Adrenal gland (tissue), 12 donors: ENCODE data around the gene APCDD1. TPM values are rescaled to one million over a fixed set of nuclear protein-coding genes. Genes with fewer than 3 reads are reported as not detected.
A peak's percentile ranks its signal among the peaks of the same experiment; 100 is the strongest.

ENCODE experiments used
- DNase-seq, 7 donors: peaks; one replicate each; pipeline ENCODE4 v3.0.0-alpha.2; 2019 to 2020
- H3K27ac ChIP-seq, 5 donors: fragments of 200-600 bp; sonication (generic) in 4 of 5; 1 replicate in 3 of 5; 2 replicates in 2 of 5; pipeline versions ENCODE4 v1.5.1 to v1.8.0; 2016 to 2020; ENCODE audit warnings: mild to moderate bottlenecking in 1 of 5
- H3K27me3 ChIP-seq: fragments of 200-600 bp; 2 replicates; pipeline ENCODE4 v1.8.0; 2021
- H3K36me3 ChIP-seq, 2 donors: fragments of 200-600 bp; replicated peaks in 1 of 2; 1 replicate in 1 of 2; 2 replicates in 1 of 2; pipeline versions ENCODE4 v1.5.1 to v1.8.0; 2018 to 2022
- H3K4me1 ChIP-seq, 2 donors: fragments of 200-600 bp; replicated peaks in 1 of 2; 1 replicate in 1 of 2; 2 replicates in 1 of 2; pipeline versions ENCODE4 v1.5.1 to v1.8.0; 2018 to 2021
- H3K4me3 ChIP-seq, 4 donors: fragments of 200-600 bp; sonication (generic) in 3 of 4; one replicate each; pipeline ENCODE4 v1.5.1; 2016 to 2018
- H3K9me3 ChIP-seq, 3 donors: fragments of 200-600 bp; sonication (generic) in 1 of 3; replicated peaks in 1 of 3; 1 replicate in 2 of 3; 2 replicates in 1 of 3; pipeline versions ENCODE4 v1.5.1 to v1.8.0; 2016 to 2021
- CTCF ChIP-seq, 6 experiments: fragments of 450-650 bp in 4 of 6; fragments of 200-600 bp in 2 of 6; sonication (generic) in 1 of 6; IDR thresholded peaks; 1 replicate in 5 of 6; 2 replicates in 1 of 6; pipeline versions ENCODE4 v1.5.1 to v1.8.0; 2016 to 2021; ENCODE audit warnings: antibody characterized with exemption in 6 of 6, mild to moderate bottlenecking in 2 of 6, moderate library complexity in 1 of 6
- POLR2A ChIP-seq, 2 donors: fragments of 450-650 bp; IDR thresholded peaks; one replicate each; pipeline ENCODE4 v1.6.1; 2017; ENCODE audit warnings: antibody characterized with exemption in 2 of 2, mild to moderate bottlenecking in 2 of 2, moderate library complexity in 1 of 2
- WGBS, 4 donors: extraction: QIAGEN DNeasy Blood & Tissue Kit in 2 of 4; methylation state at CpG; one replicate each; pipeline versions ENCODE4 v1.1.5 to v1.1.7; 2013 to 2017; 5-methylcytosine and 5-hydroxymethylcytosine counted together
- intact Hi-C, 2 donors: fragments of 100-400 bp; cut with DNase I; formaldehyde crosslinking; loops; one replicate each; pipeline versions ENCODE4 v1.14.1 to v1.15.0; 2022 to 2023
- polyA plus RNA-seq, 3 donors: library from polyadenylated mRNA; stranded (reverse); fragments of 200-250 nt in 2 of 3; fragments of 350-450 nt in 1 of 3; fragmentation: Illumina TruSeq in 1 of 3; extraction: RNeasy Lipid Tissue Mini Kit (QIAGEN cat#74804) in 1 of 3; gene quantifications; one replicate each; pipeline ENCODE4 v1.2.3, GENCODE V29; 2013 to 2014
- total RNA-seq, 9 donors: library from RNA; depleted of rRNA in 4 of 9; stranded (reverse); fragments of >200 nt in 4 of 9; fragments of 120-200 nt in 1 of 9; fragmentation: NEBNext Ultra II Directional in 1 of 9; extraction: Animal tissue kit (Norgen Biotek cat#: 25700) in 1 of 9; gene quantifications; one replicate each; pipeline versions ENCODE4 v1.1.0 to v1.2.4, GENCODE V29; 2013 to 2023
- donor health status: healthy with polysubstance abuse.
- donor health status: Bipolar disorder and iron deficiency.
- donor health status: DM: yes; HTN: yes; CAD: no.
- donor health status: DM: no; HTN: no; CAD: no.
- donor health status: DM: no; HTN: no; CAD: no.
- donor health status: DM: yes; HTN: yes; CAD: no.

Gene APCDD1
- total and polyA plus RNA-seq, 12 donors, result 7.1 to 62.2 (median 21.9) TPM

GRCh38 chr18:10439898-10440297, 14.5 kb upstream of the APCDD1 start:
- H3K9me3 ChIP-seq, result no peaks in the 10 kb centered on the region
- H3K36me3 ChIP-seq, result no peaks in the 10 kb centered on the region
- TF ChIP-seq POLR2A (IDR thresholded peaks at IDR 0.05) (no peak), CTCF (IDR thresholded peaks at IDR 0.05) (no peak)
- intact Hi-C loops, result no loop called here
- DNase-seq, result no peak
- no peak overlapping the region for H3K27ac ChIP-seq
- no peak overlapping the region for H3K4me3 ChIP-seq
- no peaks in the 10 kb centered on the region for H3K27me3 ChIP-seq
- 91 to 94% (median 93%) methylated on average over 8 of the region's 8 CpGs for WGBS, 4 donors
- no peaks in the 10 kb centered on the region for H3K4me1 ChIP-seq

GRCh38 chr18:10440884-10441283, 13.6 kb upstream of the APCDD1 start:
- Histone ChIP-seq H3K36me3 (no peaks in the 10 kb centered on the region), H3K4me3 (no peak overlapping the region), H3K27me3 (no peaks in the 10 kb centered on the region), H3K4me1 (no peaks in the 10 kb centered on the region), H3K9me3 (no peaks in the 10 kb centered on the region), H3K27ac (no peak overlapping the region)
- no peak for TF ChIP-seq CTCF (IDR thresholded peaks at IDR 0.05)
- no peak for TF ChIP-seq POLR2A (IDR thresholded peaks at IDR 0.05)
- 79 to 85% (median 83%) methylated on average over 3 of the region's 3 CpGs for WGBS, 4 donors
- DNase-seq, result no peak
- intact Hi-C loops, result no loop called here

GRCh38 chr18:10441472-10441871, 13.0 kb upstream of the APCDD1 start:
- H3K27me3 ChIP-seq, result no peaks in the 10 kb centered on the region
- WGBS, 4 donors, result 80 to 100% (median 82%) methylated on average over 2 to 4 of the region's 4 CpGs
- DNase-seq, result peak in 2 of 7 donors; percentile 8 to 21

GRCh38 chr18:10442551-10442971, 11.9 kb upstream of the APCDD1 start:
- intact Hi-C loops, result no loop called here
- H3K27me3 ChIP-seq, result no peaks in the 10 kb centered on the region
- no peak overlapping the region for H3K4me3 ChIP-seq
- DNase-seq, result no peak
- H3K36me3 ChIP-seq, result no peaks in the 10 kb centered on the region
- no peaks in the 10 kb centered on the region for H3K9me3 ChIP-seq
- H3K4me1 ChIP-seq, result no peaks in the 10 kb centered on the region
- H3K27ac ChIP-seq, result no peak overlapping the region
- WGBS, 4 donors, result 72 to 89% (median 86%) methylated on average over 4 of the region's 4 CpGs
- TF ChIP-seq CTCF (IDR thresholded peaks at IDR 0.05) (peak in 1 of 6 experiments; percentile 13), POLR2A (IDR thresholded peaks at IDR 0.05) (no peak)

More at GRCh38 chr18:10441472-10441871, 13.0 kb upstream of the APCDD1 start:
- H3K4me1 ChIP-seq, result no peaks in the 10 kb centered on the region
- no peaks in the 10 kb centered on the region for H3K36me3 ChIP-seq
- TF ChIP-seq CTCF (IDR thresholded peaks at IDR 0.05) (no peak), POLR2A (IDR thresholded peaks at IDR 0.05) (no peak)
- no peak overlapping the region for H3K27ac ChIP-seq
- intact Hi-C loops, result no loop called here
- H3K4me3 ChIP-seq, result no peak overlapping the region
- no peaks in the 10 kb centered on the region for H3K9me3 ChIP-seq
